ENCODE results near the gene TUBGCP2. TPM values are rescaled to one million over a fixed set of nuclear protein-coding genes. Genes with fewer than 3 reads are reported as not detected.

Gene TUBGCP2
- total and polyA plus RNA-seq, 11 donors = 33.5 to 49.5 (median 38.2) TPM

- no peaks in the 10 kb centered on the region for H3K9me3 ChIP-seq
- no peak overlapping the region for H3K27ac ChIP-seq
- TF ChIP-seq CTCF (IDR thresholded peaks at IDR 0.05) = no peak
- TF ChIP-seq POLR2A (IDR thresholded peaks at IDR 0.05) = no peak
- H3K4me1 ChIP-seq = peaks cover 0 to 27% (median 15%) of the 10 kb centered on the region in 12 donors
- WGBS, 4 donors = 88 to 93% (median 90%) methylated on average over 9 to 10 of the region's 10 CpGs
- H3K36me3 ChIP-seq = peaks cover 0 to 38% (median 26%) of the 10 kb centered on the region in 9 donors
- intact Hi-C loops (cut with DNase I) = loop anchor here in 3 of 10 donors (5.0 to 10.0 kb wide), 3 partner anchors 296 to 477 kb away; no protein-coding TSS in a partner anchor
- ATAC-seq (no peak), DNase-seq (no peak)
- no peaks in the 10 kb centered on the region for H3K27me3 ChIP-seq
- H3K4me3 ChIP-seq = no peak overlapping the region
Measured at GRCh38 chr10:133311570-133311969, 2.9 kb upstream of the TUBGCP2 start.

GRCh38 chr10:133310789-133311188, 2.1 kb upstream of the TUBGCP2 start:
- H3K36me3 ChIP-seq = peaks cover 0 to 38% (median 26%) of the 10 kb centered on the region in 9 donors
- intact Hi-C loops (cut with DNase I) = loop anchor here in 3 of 10 donors (5.0 to 10.0 kb wide), 3 partner anchors 297 to 476 kb away; no protein-coding TSS in a partner anchor
- H3K27me3 ChIP-seq = no peaks in the 10 kb centered on the region
- TF ChIP-seq POLR2A (IDR thresholded peaks at IDR 0.05) (no peak), CTCF (IDR thresholded peaks at IDR 0.05) (no peak)
- no peak overlapping the region for H3K27ac ChIP-seq
- DNase-seq (no peak), ATAC-seq (no peak)
- H3K9me3 ChIP-seq = no peaks in the 10 kb centered on the region
- no peak overlapping the region for H3K4me3 ChIP-seq
- WGBS, 4 donors = 94 to 98% (median 96%) methylated on average over 8 of the region's 8 CpGs
- peaks cover 0 to 34% (median 19%) of the 10 kb centered on the region in 12 donors for H3K4me1 ChIP-seq

GRCh38 chr10:133310399-133310755, 1.7 kb upstream of the TUBGCP2 start:
- Histone ChIP-seq H3K4me3 (no peak overlapping the region), H3K9me3 (no peaks in the 10 kb centered on the region), H3K4me1 (peaks cover 0 to 38% (median 21%) of the 10 kb centered on the region in 12 donors), H3K27me3 (no peaks in the 10 kb centered on the region), H3K36me3 (peaks cover 0 to 38% (median 26%) of the 10 kb centered on the region in 9 donors), H3K27ac (no peak overlapping the region)
- ATAC-seq = no peak
- DNase-seq = no peak
- WGBS, 4 donors = 94 to 97% (median 95%) methylated on average over 15 to 16 of the region's 16 CpGs
- TF ChIP-seq CTCF (IDR thresholded peaks at IDR 0.05) = no peak
- no peak for TF ChIP-seq POLR2A (IDR thresholded peaks at IDR 0.05)
- intact Hi-C loops (cut with DNase I) = loop anchor here in 3 of 10 donors (5.0 to 10.0 kb wide), 3 partner anchors 297 to 476 kb away; no protein-coding TSS in a partner anchor

GRCh38 chr10:133309720-133310398, 1.2 kb upstream of the TUBGCP2 start:
- TF ChIP-seq CTCF (IDR thresholded peaks at IDR 0.05) (no peak), POLR2A (IDR thresholded peaks at IDR 0.05) (no peak)
- WGBS, 4 donors = 92 to 94% (median 92%) methylated on average over 33 of the region's 33 CpGs
- peaks cover 0 to 41% (median 21%) of the 10 kb centered on the region in 12 donors for H3K4me1 ChIP-seq
- ATAC-seq (no peak), DNase-seq (no peak)
- H3K36me3 ChIP-seq = peaks cover 0 to 38% (median 26%) of the 10 kb centered on the region in 9 donors
- H3K9me3 ChIP-seq = no peaks in the 10 kb centered on the region
- intact Hi-C loops (cut with DNase I) = loop anchor here in 4 of 10 donors (2.0 to 10.0 kb wide), 7 partner anchors 47 to 475 kb away; partner anchors contain the start of genes MTG1 (in 1 of the 4) and PAOX (in 1 of the 4)
- peak overlapping the region in 1 of 12 donors; percentile 96 for H3K27ac ChIP-seq
- peak overlapping the region in 2 of 12 donors; percentile 97 to 99 for H3K4me3 ChIP-seq
- no peaks in the 10 kb centered on the region for H3K27me3 ChIP-seq

Measured in heart left ventricle (tissue), 16 donors.